ENCODE results near the gene PARD6G. TPM values are rescaled to one million over a fixed set of nuclear protein-coding genes. Genes with fewer than 3 reads are reported as not detected.

Gene PARD6G
- total and polyA plus RNA-seq, 2 experiments from 2014 or later = 0.22 to 0.53 TPM

GRCh38 chr18:80178935-80179818 is 68.1 kb downstream of the PARD6G start:
- DNase-seq = no peak
- Histone ChIP-seq H3K4me2 (ENCODE audit: unreplicated experiment) (no peak overlapping the region), H3K27ac (no peak overlapping the region), H3K79me2 (ENCODE audit: insufficient read depth) (no peaks in the 10 kb centered on the region), H3K27me3 (replicated peaks; ENCODE audit: insufficient read depth) (no peaks in the 10 kb centered on the region; the same call in 1 of the 2 replicates), H3K9me3 (ENCODE audit: low read depth) (no peaks in the 10 kb centered on the region), H3K4me3 (no peak overlapping the region), H3F3A (ENCODE audit: insufficient read depth) (no peaks in the 10 kb centered on the region), H3K4me1 (ENCODE audit: insufficient read depth) (0 out of 2 replicates have a peak, but pooled peaks cover 3% of the 10 kb centered on the region), H3K36me3 (ENCODE audit: low read depth) (no peaks in the 10 kb centered on the region), H3K9me2 (ENCODE audit: insufficient read depth) (no peaks in the 10 kb centered on the region), H4K20me1 (ENCODE audit: insufficient read depth) (no peaks in the 10 kb centered on the region), H3K9ac (no peak overlapping the region), H2AFZ (no peak overlapping the region)
- no peak for TF ChIP-seq EZH2phosphoT487 (IDR thresholded peaks at IDR 0.05; ENCODE audit: insufficient read depth, low read depth)
- TF ChIP-seq EZH2 (IDR thresholded peaks at IDR 0.05; ENCODE audit: insufficient read depth, poor library complexity, severe bottlenecking) = no peak
- 77 to 79% methylated on average over 30 of the region's 30 CpGs for WGBS, 2 experiments (ENCODE audit: low coverage in 1 of 2, low lambda C conversion rate in 2 of 2, missing lambda C conversion rate in 2 of 2)
- in situ Hi-C loops (cut with MboI) = no loop called here

DNA sequence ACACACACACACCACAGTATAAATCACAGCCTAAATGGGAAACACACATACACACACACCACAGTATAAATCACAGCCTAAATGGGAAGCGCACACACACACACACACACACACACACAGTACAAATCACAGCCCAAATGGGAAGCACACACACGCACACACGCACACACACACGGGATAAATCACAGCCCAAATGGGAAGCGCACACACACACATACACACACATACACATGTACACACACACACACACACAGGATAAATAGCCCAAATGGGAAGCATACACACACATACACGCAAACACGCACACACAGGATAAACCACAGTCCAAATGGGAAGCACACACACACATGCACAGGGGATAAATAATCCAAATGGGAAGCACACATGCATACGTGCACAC is 70.2 kb downstream of the PARD6G start:
- DNase-seq = no peak
- no peak overlapping the region for H2AFZ ChIP-seq
- H3K79me2 ChIP-seq (ENCODE audit: insufficient read depth) = no peaks in the 10 kb centered on the region
- no peak overlapping the region for H3K4me3 ChIP-seq
- peak overlapping the region; percentile 20 for H3K4me2 ChIP-seq (ENCODE audit: unreplicated experiment)
- H3K27ac ChIP-seq = no peak overlapping the region
- H3K36me3 ChIP-seq (ENCODE audit: low read depth) = no peaks in the 10 kb centered on the region
- WGBS, 2 experiments (ENCODE audit: low coverage in 1 of 2, low lambda C conversion rate in 2 of 2, missing lambda C conversion rate in 2 of 2) = 76 to 91% methylated on average over 4 to 8 of the region's 8 CpGs
- no peaks in the 10 kb centered on the region for H3K9me3 ChIP-seq (ENCODE audit: low read depth)
- H4K20me1 ChIP-seq (ENCODE audit: insufficient read depth) = no peaks in the 10 kb centered on the region
- no peak overlapping the region for H3K9ac ChIP-seq
- H3K27me3 ChIP-seq (replicated peaks; ENCODE audit: insufficient read depth) = no peaks in the 10 kb centered on the region; the same call in 1 of the 2 replicates
- H3F3A ChIP-seq (ENCODE audit: insufficient read depth) = no peaks in the 10 kb centered on the region
- H3K4me1 ChIP-seq (ENCODE audit: insufficient read depth) = 0 out of 2 replicates have a peak, but pooled peaks cover 3% of the 10 kb centered on the region
- TF ChIP-seq EZH2 (IDR thresholded peaks at IDR 0.05; ENCODE audit: insufficient read depth, poor library complexity, severe bottlenecking) (no peak), EZH2phosphoT487 (IDR thresholded peaks at IDR 0.05; ENCODE audit: insufficient read depth, low read depth) (no peak)
- no peaks in the 10 kb centered on the region for H3K9me2 ChIP-seq (ENCODE audit: insufficient read depth)
- in situ Hi-C loops (cut with MboI) = no loop called here

GRCh38 chr18:80176334-80177073 is 70.8 kb downstream of the PARD6G start:
- peak; percentile 54 for DNase-seq
- Histone ChIP-seq H3K9ac (peak overlapping the region; percentile 7; the same call in 1 of the 2 replicates), H3F3A (ENCODE audit: insufficient read depth) (no peaks in the 10 kb centered on the region), H3K27me3 (replicated peaks; ENCODE audit: insufficient read depth) (no peaks in the 10 kb centered on the region; the same call in 1 of the 2 replicates), H3K36me3 (ENCODE audit: low read depth) (no peaks in the 10 kb centered on the region), H3K9me3 (ENCODE audit: low read depth) (no peaks in the 10 kb centered on the region), H3K4me1 (ENCODE audit: insufficient read depth) (peaks cover 3% of the 10 kb centered on the region; the same call in 1 of the 2 replicates), H3K79me2 (ENCODE audit: insufficient read depth) (no peaks in the 10 kb centered on the region), H3K27ac (no peak overlapping the region), H3K9me2 (ENCODE audit: insufficient read depth) (no peaks in the 10 kb centered on the region), H3K4me2 (ENCODE audit: unreplicated experiment) (peak overlapping the region; percentile 20), H3K4me3 (peak overlapping the region; percentile 12; the same call in 1 of the 2 replicates), H4K20me1 (ENCODE audit: insufficient read depth) (no peaks in the 10 kb centered on the region), H2AFZ (no peak overlapping the region)
- TF ChIP-seq EZH2phosphoT487 (IDR thresholded peaks at IDR 0.05; ENCODE audit: insufficient read depth, low read depth) (no peak), EZH2 (IDR thresholded peaks at IDR 0.05; ENCODE audit: insufficient read depth, poor library complexity, severe bottlenecking) (no peak)
- in situ Hi-C loops (cut with MboI) = no loop called here
- 8 to 9% methylated on average over 14 to 17 of the region's 17 CpGs for WGBS, 2 experiments (ENCODE audit: low coverage in 1 of 2, low lambda C conversion rate in 2 of 2, missing lambda C conversion rate in 2 of 2)

DNA sequence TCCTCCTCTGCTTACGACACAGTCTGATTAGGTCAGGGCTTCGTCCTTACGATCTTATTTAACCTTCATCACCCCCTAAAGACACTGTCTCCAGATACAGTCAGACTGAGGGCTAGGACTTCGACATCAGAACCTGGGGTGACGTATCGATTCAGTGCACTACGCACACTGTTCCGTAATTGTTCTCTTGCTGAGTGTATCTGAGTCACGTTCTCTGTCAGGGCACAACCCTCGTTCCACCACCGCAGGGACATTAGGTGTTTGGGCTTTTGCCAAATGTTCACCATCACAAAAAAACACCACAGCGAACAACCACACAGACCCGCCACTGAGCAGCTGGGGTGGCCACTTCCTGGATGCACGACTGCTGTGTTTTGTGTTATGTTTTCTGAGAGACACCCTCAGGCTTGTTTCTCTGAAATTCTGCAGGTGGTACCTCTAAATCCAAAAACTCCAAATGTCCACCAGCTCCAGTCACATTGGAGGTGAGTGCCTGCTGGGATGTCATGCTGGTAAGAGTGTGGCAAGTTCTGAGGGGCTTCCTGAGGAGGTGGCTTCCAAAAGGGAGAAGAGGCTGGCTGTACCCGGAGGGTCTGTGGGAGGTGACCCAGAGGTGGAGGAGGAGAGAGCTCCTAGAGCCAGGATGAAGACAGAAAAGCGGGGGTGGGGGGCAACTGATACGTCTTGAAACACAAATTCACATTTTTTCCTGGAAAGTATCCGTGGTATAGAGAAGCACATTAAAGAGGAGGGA is 71.7 kb downstream of the PARD6G start:
- TF ChIP-seq EZH2phosphoT487 (IDR thresholded peaks at IDR 0.05; ENCODE audit: insufficient read depth, low read depth) (no peak), EZH2 (IDR thresholded peaks at IDR 0.05; ENCODE audit: insufficient read depth, poor library complexity, severe bottlenecking) (no peak)
- no peak for DNase-seq
- Histone ChIP-seq H3K4me3 (no peak overlapping the region), H3F3A (ENCODE audit: insufficient read depth) (no peaks in the 10 kb centered on the region), H3K27me3 (replicated peaks; ENCODE audit: insufficient read depth) (no peaks in the 10 kb centered on the region; the same call in 1 of the 2 replicates), H3K27ac (no peak overlapping the region), H4K20me1 (ENCODE audit: insufficient read depth) (no peaks in the 10 kb centered on the region), H3K9ac (no peak overlapping the region), H3K36me3 (ENCODE audit: low read depth) (no peaks in the 10 kb centered on the region), H3K9me2 (ENCODE audit: insufficient read depth) (no peaks in the 10 kb centered on the region), H3K9me3 (ENCODE audit: low read depth) (no peaks in the 10 kb centered on the region), H2AFZ (no peak overlapping the region), H3K79me2 (ENCODE audit: insufficient read depth) (no peaks in the 10 kb centered on the region), H3K4me2 (ENCODE audit: unreplicated experiment) (no peak overlapping the region), H3K4me1 (ENCODE audit: insufficient read depth) (peaks cover 8% of the 10 kb centered on the region; the same call in 1 of the 2 replicates)
- 82 to 83% methylated on average over 18 of the region's 18 CpGs for WGBS, 2 experiments (ENCODE audit: low coverage in 1 of 2, low lambda C conversion rate in 2 of 2, missing lambda C conversion rate in 2 of 2)
- in situ Hi-C loops (cut with MboI) = no loop called here

All from GM23248 (cell line).